Fibroblast of pulmonary artery (primary cell): ENCODE data around the gene CHIT1.
A peak's percentile ranks its signal among the peaks of the same experiment; 100 is the strongest.

Experiments used
- DNase-seq: peaks from one replicate; pipeline ENCODE4 v3.0.0-alpha.2; 2010; ENCODE audit warnings: low read depth
- H3K4me3 ChIP-seq: replicated peaks from 2 replicates; pipeline ENCODE4 v1.5.1; 2011; ENCODE audit warnings: low read depth, mild to moderate bottlenecking, control low read depth, low read length, moderate library complexity
- CTCF ChIP-seq: IDR thresholded peaks from 2 replicates; pipeline ENCODE4 v1.5.1; 2011; ENCODE audit warnings: mild to moderate bottlenecking, control low read depth, low read length, inconsistent platforms; ENCODE audit errors: missing control alignments

CHIT1 gene

GRCh38 chr1:203172184-203173010 lies 57.1 kb downstream of the CHIT1 start:
- no peak overlapping the region for H3K4me3 ChIP-seq
- peak; percentile 97 for TF ChIP-seq CTCF
- DNase-seq, result peak; percentile 75

- H3K4me3 ChIP-seq, result no peak overlapping the region
- no peak for DNase-seq
- no peak for TF ChIP-seq CTCF
These were observed 57.9 kb downstream of the CHIT1 start for GRCh38 chr1:203171341-203172183.

- TF ChIP-seq CTCF, result no peak
- DNase-seq, result no peak
- H3K4me3 ChIP-seq, result no peak overlapping the region
These were observed 58.7 kb downstream of the CHIT1 start for GRCh38 chr1:203170625-203171330.

GRCh38 chr1:203169770-203170520 lies 59.5 kb downstream of the CHIT1 start:
- no peak for DNase-seq
- no peak overlapping the region for H3K4me3 ChIP-seq
- no peak for TF ChIP-seq CTCF

- TF ChIP-seq CTCF, result no peak
- H3K4me3 ChIP-seq, result no peak overlapping the region
- DNase-seq, result no peak
These were observed 60.5 kb downstream of the CHIT1 start for GRCh38 chr1:203168991-203169390.

GRCh38 chr1:203168256-203168786 lies 61.2 kb downstream of the CHIT1 start:
- no peak for DNase-seq
- TF ChIP-seq CTCF, result no peak
- no peak overlapping the region for H3K4me3 ChIP-seq
